ENCODE measurements around the gene PHF21B. TPM values are rescaled to one million over a fixed set of nuclear protein-coding genes. Genes with fewer than 3 reads are reported as not detected.

The PHF21B gene
- total RNA-seq, 1 experiment from 2014 or later: 3.9 TPM

DNA sequence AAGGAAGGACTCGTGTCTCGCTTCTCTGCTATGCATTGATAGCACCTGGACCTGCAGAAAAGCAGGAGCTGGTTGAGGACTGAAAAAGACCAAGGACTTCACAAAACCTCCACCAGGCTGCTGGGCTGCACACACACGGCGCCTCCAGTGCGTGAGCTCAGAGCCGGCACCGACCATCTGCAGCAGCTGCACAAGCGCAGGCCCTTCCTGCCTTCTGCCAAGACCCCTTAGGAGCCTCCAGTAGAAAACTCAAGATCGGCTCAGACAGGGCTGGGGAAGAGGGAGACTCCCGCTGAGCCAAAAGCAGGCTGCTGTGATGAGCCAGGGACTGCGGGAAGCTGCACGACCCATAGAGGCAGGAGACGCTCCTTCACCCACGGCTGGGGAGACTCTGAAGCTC lies 70.9 kb downstream of the PHF21B start:
- DNase-seq (ENCODE audit: low read depth): no peak

DNA sequence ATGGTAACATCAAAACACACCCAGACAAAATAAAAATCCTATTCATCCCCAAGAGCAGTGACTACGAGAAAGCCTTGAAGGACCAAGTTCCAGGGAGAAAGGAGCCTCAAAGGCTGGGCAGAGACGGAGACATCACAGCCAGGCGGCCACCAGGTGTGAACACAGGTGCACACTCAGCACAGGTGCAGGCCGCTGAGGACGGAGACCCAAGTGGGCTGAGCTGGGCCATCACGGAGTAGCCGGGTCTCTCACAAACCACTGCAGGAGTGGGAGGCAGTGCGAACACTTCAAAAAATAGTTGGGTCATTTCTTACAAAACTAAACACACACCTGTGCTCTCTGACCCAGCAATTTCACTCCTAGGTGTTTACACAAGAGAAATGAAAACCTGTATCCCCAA lies 72.6 kb downstream of the PHF21B start:
- DNase-seq (ENCODE audit: low read depth): no peak

DNA sequence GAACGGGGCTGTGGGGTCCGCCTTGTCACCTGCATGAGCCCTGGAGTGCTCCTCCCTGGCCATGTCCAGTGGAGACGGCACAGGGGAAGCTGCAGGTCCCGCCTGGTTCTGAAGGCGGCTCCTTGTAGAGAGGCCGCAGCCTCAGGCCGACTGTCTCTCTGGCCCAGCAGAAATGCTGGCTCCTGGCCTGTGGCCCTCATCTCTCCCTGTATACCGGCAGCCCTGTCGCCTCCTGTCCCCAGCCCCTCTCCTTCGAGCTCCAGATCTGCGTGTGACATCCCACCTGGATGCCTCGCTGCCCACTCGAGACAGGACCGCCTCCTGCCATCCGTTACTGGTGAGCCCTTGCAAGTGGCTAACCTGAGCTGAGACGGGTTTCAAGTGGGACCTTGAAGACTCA lies 73.6 kb downstream of the PHF21B start:
- no peak for DNase-seq (ENCODE audit: low read depth)

DNA sequence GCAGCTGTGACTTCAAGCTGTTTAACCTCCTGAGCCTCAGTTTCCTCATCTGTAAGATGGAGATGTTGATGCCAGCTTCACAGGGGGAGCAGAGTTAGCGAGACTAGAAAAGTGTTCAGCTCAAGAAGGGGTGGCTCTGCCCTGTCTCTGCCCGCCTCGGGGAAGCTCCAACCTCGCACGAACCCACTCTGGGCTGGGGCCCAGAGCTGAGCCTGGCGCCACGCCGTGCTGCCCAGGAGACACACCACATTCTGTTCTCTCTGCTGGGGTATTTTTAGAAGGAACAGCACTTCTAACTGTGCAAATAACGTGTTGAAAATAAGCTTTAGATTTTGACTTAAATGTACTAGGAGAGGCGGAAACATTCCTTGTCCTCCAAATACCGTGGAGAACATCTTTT lies 74.1 kb downstream of the PHF21B start:
- no peak for DNase-seq (ENCODE audit: low read depth)

DNA sequence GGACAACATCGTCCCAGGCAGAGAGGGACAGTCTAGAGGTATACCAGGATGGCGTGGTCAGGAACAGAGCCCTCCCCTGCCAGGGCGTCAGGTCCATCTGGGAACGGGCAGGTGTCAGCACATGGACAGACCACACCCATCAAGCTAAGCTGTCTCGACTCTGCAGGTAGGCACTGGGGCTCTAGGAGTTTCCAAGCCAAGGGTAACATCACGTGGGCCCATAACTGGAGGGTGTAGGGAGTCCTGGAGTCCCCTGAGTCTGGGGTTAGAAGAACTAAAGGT lies 75.4 kb downstream of the PHF21B start:
- no peak for DNase-seq (ENCODE audit: low read depth)

DNA sequence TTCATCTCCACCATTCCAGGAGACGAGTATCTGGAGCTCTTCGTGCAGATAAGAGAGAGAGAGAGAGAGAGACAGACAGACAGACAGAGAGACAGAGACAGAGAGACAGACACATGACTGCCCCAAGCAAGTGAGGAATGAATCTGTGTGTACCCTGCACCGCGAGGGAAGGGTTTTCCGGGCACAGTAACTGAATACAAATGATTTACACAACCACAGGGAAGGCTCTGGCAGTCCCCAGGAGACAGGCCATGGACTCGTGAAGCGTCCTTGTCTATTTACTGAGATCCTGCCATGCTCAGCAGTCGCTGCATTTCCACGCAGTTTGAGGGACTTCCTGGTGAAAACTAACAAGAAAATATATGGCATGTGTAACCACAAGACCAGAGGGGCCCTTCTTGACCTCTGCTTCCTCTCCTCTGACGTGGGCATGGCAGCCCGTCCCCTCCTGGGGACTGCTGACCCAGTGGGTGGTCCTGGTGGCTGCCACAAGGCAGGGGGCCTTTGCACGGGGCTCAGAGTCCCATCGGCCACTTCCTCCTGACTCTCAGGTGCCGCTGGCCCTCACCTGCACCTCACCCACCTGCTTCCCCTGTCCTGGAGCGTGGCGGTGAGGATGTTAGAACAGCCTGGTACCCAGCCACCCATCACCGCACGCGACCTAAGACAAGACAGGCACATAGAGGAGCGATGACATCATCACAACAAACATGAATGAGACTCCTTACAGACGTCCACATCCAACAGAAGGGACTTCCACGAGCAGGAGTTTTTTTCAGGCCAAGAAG lies 75.9 kb downstream of the PHF21B start:
- DNase-seq (ENCODE audit: low read depth): no peak

DNA sequence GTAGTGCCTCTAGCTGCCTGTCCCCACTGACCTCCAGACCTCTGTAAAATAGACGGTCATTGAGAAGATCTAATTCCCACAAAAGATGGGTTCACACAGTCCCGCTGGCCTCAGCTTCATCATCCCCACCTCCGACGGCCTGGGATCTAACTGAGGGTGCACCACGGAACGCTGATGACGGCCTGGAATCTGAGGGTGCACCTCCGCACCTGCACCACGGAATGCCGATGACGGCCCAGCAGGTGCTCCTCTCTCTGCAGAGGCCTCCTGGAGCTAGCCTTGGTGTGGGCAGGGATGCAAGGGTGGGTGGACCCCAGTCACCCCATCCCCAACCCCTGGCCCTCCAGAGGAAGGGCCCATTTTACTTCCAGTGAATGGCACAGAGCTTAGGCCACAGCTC lies 77.3 kb downstream of the PHF21B start:
- DNase-seq (ENCODE audit: low read depth): no peak

DNA sequence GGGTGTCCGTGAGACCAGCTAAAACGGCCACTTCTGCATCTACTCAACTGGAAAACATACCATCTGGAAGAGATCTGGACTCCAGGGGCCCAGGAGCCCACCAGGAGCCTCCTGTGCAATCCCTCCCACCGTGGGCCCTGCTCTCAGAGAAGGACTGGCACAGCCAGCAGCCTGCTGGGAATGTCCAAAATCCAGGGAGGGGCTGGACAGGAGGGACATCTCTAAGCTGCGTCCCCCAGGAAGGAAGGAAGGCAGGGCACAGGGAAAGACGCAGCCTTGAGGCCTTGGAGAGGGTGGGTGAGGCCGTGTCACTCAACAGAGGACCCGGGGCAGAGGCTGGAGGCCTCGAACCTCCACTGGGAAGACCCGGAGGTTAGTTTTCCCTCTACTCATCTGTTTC lies 78.0 kb downstream of the PHF21B start:
- no peak for DNase-seq (ENCODE audit: low read depth)

DNA sequence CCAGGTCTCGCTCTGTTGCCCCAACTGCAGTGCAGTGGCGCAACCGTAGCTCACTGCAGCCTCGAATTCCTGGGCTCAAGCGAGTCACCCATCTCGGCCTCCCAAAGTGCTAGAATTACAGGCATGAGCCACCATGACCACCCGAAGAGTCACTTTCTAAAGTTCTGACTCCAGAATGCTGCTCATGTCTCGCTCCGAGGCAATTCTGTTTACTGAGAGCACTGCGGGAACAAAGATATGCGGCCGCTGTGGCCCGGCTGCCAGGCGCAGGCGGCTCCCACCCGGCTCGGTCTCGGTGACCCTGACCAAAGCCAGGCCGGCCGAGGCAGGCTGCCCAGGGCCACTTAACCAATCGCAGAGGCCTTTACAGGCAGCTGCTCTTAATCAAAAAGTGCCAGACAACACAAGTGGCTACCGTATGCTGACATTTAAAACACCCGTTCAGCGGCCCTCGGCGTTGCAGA lies 78.7 kb downstream of the PHF21B start:
- DNase-seq (ENCODE audit: low read depth): peak; percentile 18

DNA sequence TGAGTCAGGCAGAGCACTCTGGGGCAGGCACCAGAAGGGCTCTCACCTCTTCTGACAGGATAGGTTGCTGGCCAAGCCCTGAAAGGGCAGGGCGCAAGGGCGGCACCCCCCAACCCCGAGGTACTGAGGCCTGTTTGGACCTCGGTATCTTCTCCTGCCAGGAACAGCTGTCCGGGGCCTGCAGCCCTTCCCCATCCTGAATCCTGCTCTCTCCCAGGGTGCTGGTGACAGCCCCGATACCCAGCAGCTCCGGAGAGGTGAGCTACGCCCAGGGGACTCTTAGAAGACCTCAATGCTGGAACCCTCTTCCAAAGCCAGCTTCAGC lies 79.1 kb downstream of the PHF21B start:
- no peak for DNase-seq (ENCODE audit: low read depth)

DNA sequence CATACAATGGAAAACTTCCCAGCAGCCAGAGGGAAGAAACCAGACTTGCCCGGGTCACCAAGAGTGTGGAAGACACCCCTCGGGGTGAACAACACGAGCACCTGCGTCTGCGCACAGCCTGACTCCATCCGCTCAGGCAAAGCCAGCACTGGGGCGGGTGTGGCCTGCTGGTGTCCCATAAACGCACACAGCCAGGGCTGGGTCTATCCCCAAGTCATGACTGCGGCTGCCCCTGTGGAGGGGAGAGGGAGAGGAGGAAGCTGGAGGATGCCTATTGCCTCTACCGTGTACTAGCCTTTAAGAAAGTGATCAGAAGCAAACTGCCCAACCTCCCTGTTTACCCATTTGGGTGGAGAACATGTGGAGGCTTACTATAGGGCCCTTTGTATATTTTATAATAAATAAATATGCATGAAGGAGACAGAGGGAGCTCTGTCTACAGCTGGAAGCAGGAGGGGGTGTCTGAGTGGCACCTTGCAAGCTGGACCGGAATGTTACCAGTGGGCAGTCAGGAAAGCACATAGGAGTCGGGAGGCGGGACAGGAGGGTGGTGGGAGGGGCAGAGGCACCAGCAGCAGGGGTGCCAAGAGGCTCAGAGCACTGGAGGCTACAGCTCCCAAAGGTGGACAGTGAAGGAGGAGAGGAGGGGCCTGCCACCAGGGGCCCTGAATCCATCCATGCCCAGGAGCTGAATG lies 79.6 kb downstream of the PHF21B start:
- no peak for DNase-seq (ENCODE audit: low read depth)

DNA sequence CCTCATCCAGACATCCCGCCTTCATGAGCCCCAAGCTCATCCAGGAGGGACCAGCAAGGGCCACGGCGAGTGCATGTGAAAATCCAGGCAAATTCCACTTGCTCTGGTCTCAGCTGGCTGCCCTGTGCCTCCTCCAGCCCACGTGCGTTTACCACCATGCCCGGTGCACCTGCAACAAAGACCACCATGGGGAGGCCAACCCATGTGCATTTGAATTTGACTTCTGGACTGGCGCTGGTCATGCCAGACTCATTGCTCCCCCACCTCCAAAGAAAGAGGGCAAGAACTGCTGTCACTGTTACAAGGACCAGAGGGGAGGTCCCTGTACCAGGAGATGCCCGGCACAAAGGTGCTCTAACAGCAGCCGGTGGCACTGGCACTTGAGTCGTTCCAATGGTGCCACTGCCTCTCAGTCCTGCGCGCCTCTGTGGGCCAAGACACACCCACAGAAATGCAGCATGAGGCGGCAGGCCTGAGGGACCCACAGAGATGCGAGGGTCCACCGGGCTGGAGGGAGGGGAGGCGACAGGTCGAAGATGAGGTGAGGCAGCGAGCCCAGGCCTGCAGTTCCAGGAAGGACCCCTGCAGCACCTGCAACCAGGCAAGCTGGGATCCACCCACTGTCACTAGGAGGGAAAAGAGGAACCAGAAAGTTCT lies 80.3 kb downstream of the PHF21B start:
- no peak for DNase-seq (ENCODE audit: low read depth)

DNA sequence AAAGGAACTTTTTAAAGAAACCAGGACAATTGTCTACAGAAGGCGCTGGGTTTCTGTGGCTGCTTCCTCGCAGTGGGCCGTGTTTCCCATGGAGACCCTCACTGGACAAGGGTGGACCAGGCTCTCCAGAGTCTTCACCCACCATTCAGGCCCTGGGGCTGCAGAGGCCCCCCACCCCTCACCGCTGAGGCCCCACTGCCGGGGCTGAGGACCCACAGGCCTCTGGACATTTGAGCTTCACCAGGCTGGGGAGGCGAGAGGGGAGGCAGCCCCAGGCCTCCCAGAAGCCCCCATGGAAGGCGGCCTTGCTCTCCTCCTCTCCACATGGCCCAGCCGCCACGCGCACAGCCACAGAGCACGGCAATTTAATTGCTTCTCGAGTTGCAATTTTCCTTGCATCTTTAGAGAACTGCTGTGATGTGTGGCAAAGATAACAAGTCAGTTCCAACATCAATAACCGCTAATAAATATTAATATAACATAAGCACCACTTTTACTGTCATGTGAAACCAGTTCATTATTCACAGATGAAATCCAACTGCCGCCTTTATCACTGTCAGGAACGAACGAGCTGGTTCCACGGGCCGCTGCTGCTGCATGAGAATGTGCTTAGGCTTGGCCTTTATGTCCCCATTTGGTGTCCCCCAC lies 81.0 kb downstream of the PHF21B start:
- DNase-seq (ENCODE audit: low read depth): no peak

DNA sequence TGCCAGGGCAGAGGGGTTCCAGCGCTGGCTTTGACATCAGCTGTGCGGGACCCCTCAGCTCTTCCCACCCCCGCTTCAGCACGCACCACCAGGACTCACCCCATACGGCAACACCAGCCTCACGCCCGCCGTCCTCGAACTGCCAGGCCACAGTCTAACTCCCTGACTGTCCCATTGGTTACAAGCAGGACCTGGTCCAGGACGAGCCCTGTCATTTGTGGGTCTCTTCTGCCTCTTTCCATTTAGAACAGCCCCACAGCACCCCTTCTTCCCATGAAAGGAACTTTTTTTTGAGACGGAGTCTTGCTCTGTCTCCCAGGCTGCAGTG lies 81.7 kb downstream of the PHF21B start:
- no peak for DNase-seq (ENCODE audit: low read depth)

DNA sequence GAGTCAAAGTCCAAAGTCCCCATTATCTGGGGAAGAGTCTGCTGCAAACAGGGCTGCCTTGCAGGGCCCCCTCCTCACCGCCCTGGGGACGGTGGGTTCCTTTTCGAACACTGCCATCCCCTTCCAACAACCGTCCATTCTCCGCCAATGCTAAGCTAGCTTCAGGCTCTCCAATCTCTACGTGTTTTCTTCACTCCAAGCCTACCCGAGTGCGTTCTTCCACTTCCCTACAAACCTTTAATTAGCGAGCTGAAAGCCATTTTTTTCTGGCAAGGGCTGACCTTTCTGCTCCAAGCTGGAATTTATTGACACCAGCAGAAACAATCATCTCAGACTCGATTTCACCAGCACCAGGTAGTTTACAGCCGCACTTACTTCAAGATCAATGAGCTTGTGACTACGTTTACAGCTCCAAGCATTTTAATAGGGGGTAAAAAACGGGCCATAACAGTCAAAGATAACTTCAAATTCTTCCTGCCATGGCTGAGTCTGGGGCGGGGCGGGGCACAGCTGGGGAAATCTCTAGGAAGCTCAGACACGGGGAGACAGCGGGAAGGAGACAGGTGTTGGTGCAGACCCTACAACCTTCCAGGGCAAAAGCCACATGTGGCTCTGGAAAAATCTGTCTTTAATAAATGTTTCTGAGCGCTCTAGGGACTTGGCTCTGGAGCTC lies 82.2 kb downstream of the PHF21B start:
- no peak for DNase-seq (ENCODE audit: low read depth)

DNA sequence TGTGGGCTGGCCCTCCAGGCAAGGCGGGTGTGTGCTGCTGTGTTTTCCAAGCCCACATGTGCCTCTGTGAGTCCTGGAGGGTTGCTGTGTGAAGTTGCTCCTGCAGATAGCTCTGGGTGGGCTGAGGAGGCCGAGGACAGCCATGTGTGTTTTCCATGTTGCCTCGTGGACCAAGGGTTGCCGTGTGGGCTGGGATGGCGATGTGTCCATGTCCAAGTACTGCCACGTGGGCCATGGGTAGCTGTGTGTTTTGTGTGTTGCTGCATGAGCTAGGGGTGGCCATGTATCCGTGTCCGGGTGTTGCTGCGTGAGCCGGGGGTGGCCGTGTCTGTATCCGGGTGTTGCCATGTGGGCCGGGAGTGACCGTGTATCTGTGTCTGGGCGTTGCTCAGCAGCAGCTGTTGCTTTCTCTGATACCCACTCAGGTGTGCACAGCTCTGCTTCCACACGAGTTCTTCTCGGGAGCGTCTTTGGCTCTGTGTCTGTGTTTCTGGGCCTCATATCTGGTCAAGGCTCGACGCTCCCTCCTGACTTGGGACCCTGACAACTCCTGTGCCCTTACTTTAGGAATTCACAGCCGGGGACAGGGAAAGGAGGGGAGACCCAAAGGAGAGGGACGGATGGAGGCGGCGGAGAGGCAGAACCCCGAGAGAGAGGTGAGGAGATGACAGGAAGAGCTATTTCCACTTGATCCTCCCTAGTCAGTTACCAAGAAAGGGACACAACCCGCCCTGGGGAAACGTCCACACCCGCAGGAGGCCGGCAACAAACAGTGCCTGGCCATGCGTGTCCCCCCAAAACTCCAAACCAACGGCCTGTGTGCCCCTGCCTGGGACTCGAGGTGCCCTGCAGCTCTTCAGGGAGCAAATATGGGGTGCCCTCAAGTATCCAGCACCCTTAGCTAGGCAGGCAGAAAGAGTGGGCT lies 83.1 kb downstream of the PHF21B start:
- DNase-seq (ENCODE audit: low read depth): no peak

DNA sequence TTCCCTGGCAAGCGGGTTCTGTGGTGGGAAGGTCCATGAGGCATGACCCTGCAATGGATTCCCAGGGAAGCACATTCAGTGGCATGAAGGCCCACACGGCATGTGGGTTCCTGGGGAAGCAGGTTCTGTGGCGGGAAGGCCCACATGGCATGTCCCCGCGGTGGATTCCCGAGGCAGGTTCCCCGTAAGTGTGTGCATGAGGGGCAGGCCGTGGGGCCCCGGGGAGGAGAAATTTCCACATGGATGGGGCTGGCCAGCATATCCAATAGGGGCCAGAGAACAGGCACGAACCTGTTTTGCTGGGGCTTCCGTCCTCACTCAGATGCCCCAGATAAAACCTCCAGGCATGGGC lies 83.7 kb downstream of the PHF21B start:
- DNase-seq (ENCODE audit: low read depth): no peak

DNA sequence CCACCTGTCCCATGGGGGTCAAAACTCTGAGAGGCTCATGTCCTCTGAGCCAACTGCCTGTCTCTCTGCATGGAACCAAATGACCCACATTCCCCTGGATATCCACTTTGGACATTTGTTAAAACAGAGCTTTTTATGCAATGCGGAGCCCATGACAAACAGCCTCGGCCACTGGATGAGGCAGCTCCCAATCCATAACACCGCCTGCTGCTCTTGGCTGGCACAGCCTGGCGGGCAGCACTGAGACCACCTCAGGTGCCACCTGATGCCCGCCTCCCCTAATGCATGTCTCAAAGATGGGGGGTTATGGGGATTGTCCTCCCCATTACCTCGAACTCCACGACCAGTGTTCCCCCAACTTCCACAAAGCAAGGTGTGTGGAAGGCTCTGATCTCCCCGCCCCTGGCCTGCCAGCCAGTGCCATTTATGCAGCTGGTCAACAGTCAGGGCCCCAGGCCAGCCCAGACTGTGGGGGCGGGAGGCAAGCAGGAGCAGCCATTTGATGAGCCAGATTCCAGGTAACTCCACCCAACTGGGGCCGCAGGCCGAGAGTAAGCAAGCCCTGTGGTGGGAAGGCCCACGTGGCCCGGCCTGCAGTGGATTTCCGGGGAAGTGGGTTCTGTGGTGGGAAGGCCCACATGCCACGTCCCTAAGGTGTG lies 84.2 kb downstream of the PHF21B start:
- no peak for DNase-seq (ENCODE audit: low read depth)

DNA sequence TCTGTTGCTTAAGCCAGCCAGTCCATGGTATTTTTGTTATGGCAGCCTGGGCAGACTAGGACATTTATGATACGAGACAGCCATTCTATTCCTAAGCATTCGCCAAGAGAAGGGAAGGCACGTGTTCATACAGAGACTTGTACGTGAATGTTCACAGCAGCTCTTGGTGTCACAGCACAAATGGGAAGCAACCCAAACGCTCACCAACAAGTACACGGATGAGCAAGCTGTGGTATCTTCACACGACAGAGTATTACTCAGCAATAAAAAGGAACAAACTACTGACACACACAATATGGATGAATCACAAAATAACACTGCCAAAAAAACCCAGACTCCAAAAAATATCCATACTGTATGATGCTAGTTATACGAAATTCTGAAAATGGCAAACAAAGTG lies 85.1 kb downstream of the PHF21B start:
- peak; percentile 11 for DNase-seq (ENCODE audit: low read depth)

DNA sequence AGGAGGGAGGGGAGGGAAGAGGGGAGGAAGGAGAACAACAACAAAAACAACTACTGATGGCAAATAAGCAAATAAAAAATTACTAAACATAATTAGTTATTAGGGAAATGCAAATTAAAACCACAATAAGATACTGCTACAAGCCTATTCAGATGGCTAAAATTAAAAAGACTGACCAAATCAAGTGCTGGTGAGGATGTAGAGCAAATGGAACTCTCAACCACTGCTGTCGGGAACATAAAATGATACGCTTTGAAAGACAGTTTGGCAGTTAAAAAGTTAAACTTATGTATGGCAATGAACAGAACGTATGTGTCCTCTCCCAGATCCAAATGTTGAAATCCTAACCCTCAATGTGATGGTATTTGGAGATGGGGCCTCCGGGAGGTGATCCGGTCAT lies 85.7 kb downstream of the PHF21B start:
- no peak for DNase-seq (ENCODE audit: low read depth)

All from HT1080 (cell line).